ENCODE results near the gene TRMT13.

- TF ChIP-seq CTCF (IDR thresholded peaks at IDR 0.05; ENCODE audit: insufficient read depth, low read length, poor library complexity, severe bottlenecking) (no peak), EZH2phosphoT487 (conservative IDR thresholded peaks at IDR 0.05; ENCODE audit: low read length) (no peak)
Observed at GRCh38 chr1:100147875-100148274, 14.9 kb downstream of the TRMT13 start.
